8988T (cell line): ENCODE data around the gene NSDHL.
"Not testable (repeated sequence)": the region's sequence is repeated elsewhere in the genome, so short reads cannot be mapped to it uniquely, and the experiment has no call there.

Source experiments
- DNase-seq: peaks from one replicate; pipeline ENCODE4 v3.0.0; 2011

Gene NSDHL

GRCh38 chrX:152830312-152831305, at the start of gene NSDHL, which contains the start of gene CETN2:
TSS of gene NSDHL (plus strand) at chrX:152831063. CDS start at chrX:152846325, 15,262 bp downstream.
TSS of gene CETN2 (minus strand) at chrX:152830757. CDS start at chrX:152830710, 47 bp downstream.
- peak; percentile 63 for DNase-seq

- not testable (repeated sequence) for DNase-seq
Observed at GRCh38 chrX:152787062-152787461, 43.8 kb upstream of the NSDHL start.

GRCh38 chrX:152798945-152799344, 31.9 kb upstream of the NSDHL start:
- DNase-seq, result no peak

GRCh38 chrX:152806035-152806434, 24.8 kb upstream of the NSDHL start:
- DNase-seq, result no peak

GRCh38 chrX:152810403-152810802, 20.5 kb upstream of the NSDHL start:
- DNase-seq, result no peak

GRCh38 chrX:152813206-152813605, 17.7 kb upstream of the NSDHL start:
- DNase-seq, result no peak

GRCh38 chrX:152814048-152814447, 16.8 kb upstream of the NSDHL start:
- no peak for DNase-seq

GRCh38 chrX:152817078-152817764, 13.6 kb upstream of the NSDHL start:
- no peak for DNase-seq

GRCh38 chrX:152818356-152818755, 12.5 kb upstream of the NSDHL start:
- no peak for DNase-seq

- DNase-seq, result no peak
Observed at GRCh38 chrX:152819266-152819665, 11.6 kb upstream of the NSDHL start.

- DNase-seq, result no peak
Observed at GRCh38 chrX:152819732-152820131, 11.1 kb upstream of the NSDHL start.

GRCh38 chrX:152821145-152821765, 9.6 kb upstream of the NSDHL start:
- no peak for DNase-seq

- DNase-seq, result no peak
Observed at GRCh38 chrX:152822383-152823086, 8.3 kb upstream of the NSDHL start.

- DNase-seq, result no peak
Observed at GRCh38 chrX:152823657-152824056, 7.2 kb upstream of the NSDHL start.

GRCh38 chrX:152824841-152825374, 6.0 kb upstream of the NSDHL start:
- DNase-seq, result no peak

GRCh38 chrX:152831391-152831790, 528 bp downstream of the NSDHL start:
- DNase-seq, result no peak

- DNase-seq, result no peak
Observed at GRCh38 chrX:152832520-152832919, 1.7 kb downstream of the NSDHL start.

GRCh38 chrX:152833378-152833777, 2.5 kb downstream of the NSDHL start:
- DNase-seq, result no peak

- DNase-seq, result not testable (repeated sequence)
Observed at GRCh38 chrX:152835470-152835869, 4.6 kb downstream of the NSDHL start.

- no peak for DNase-seq
Observed at GRCh38 chrX:152842772-152843338, 12.0 kb downstream of the NSDHL start.

GRCh38 chrX:152843852-152844251, 13.0 kb downstream of the NSDHL start:
- no peak for DNase-seq

GRCh38 chrX:152844256-152844655, 13.4 kb downstream of the NSDHL start:
- no peak for DNase-seq
